Mononuclear cell (primary cell): ENCODE data around the gene ENSA. TPM values are rescaled to one million over a fixed set of nuclear protein-coding genes. Genes with fewer than 3 reads are reported as not detected.
"Not testable (repeated sequence)": the region's sequence is repeated elsewhere in the genome, so short reads cannot be mapped to it uniquely, and the experiment has no call there.

Experiments
- H3K27me3 ChIP-seq: 2 replicates; pipeline ENCODE4 v1.6.0; 2011; ENCODE audit warnings: low read length, control low read depth; ENCODE audit not compliant: insufficient read depth
- H3K4me1 ChIP-seq: 2 replicates; pipeline ENCODE4 v1.5.1; 2011; ENCODE audit warnings: mild to moderate bottlenecking, low read length, control low read depth; ENCODE audit not compliant: insufficient read depth
- H3K4me3 ChIP-seq: 2 replicates; pipeline ENCODE4 v1.5.1; 2011; ENCODE audit warnings: mild to moderate bottlenecking, low read length, moderate library complexity
- H3K9me3 ChIP-seq: 2 replicates; pipeline ENCODE4 v1.5.1; 2011; ENCODE audit warnings: low read depth, mild to moderate bottlenecking, control low read depth, low read length
- total RNA-seq: library from RNA; depleted of rRNA; stranded (reverse); fragments of >200 nt; gene quantifications from one replicate; pipeline ENCODE4 v1.2.3, GENCODE V29; 2012

Gene ENSA
- total RNA-seq, 1 donor, result 147 TPM

- Histone ChIP-seq H3K9me3 (no peaks in the 10 kb centered on the region), H3K4me1 (peaks cover 67% of the 10 kb centered on the region), H3K4me3 (no peak overlapping the region), H3K27me3 (no peaks in the 10 kb centered on the region)
Observed at GRCh38 chr1:150609732-150610131, 19.7 kb downstream of the ENSA start.

GRCh38 chr1:150606463-150607142, 22.8 kb downstream of the ENSA start:
- Histone ChIP-seq H3K27me3 (no peaks in the 10 kb centered on the region), H3K4me3 (no peak overlapping the region), H3K9me3 (no peaks in the 10 kb centered on the region), H3K4me1 (peaks cover 42% of the 10 kb centered on the region)

GRCh38 chr1:150605451-150605731, 24.0 kb downstream of the ENSA start:
- not testable (repeated sequence) for H3K9me3 ChIP-seq, H3K4me3 ChIP-seq, H3K27me3 ChIP-seq
- H3K4me1 ChIP-seq, result peaks cover 30% of the 10 kb centered on the region

- peaks cover 18% of the 10 kb centered on the region for H3K4me1 ChIP-seq
- H3K27me3 ChIP-seq, result no peaks in the 10 kb centered on the region
- H3K4me3 ChIP-seq, result no peak overlapping the region
- no peaks in the 10 kb centered on the region for H3K9me3 ChIP-seq
Observed at GRCh38 chr1:150604226-150604588, 25.2 kb downstream of the ENSA start.

GRCh38 chr1:150603711-150604110, 25.7 kb downstream of the ENSA start:
- Histone ChIP-seq H3K9me3 (no peaks in the 10 kb centered on the region), H3K4me1 (peaks cover 16% of the 10 kb centered on the region), H3K27me3 (no peaks in the 10 kb centered on the region), H3K4me3 (no peak overlapping the region)

GRCh38 chr1:150602372-150602771, 27.0 kb downstream of the ENSA start:
- not testable (repeated sequence) for H3K4me3 ChIP-seq, H3K9me3 ChIP-seq, H3K27me3 ChIP-seq
- H3K4me1 ChIP-seq, result peaks cover 13% of the 10 kb centered on the region

GRCh38 chr1:150601540-150601939, 27.9 kb downstream of the ENSA start:
- peaks cover 13% of the 10 kb centered on the region for H3K4me1 ChIP-seq
- H3K9me3 ChIP-seq, result no peaks in the 10 kb centered on the region
- H3K27me3 ChIP-seq, result no peaks in the 10 kb centered on the region
- H3K4me3 ChIP-seq, result no peak overlapping the region

- not testable (repeated sequence) for H3K9me3 ChIP-seq, H3K27me3 ChIP-seq, H3K4me3 ChIP-seq
Observed at GRCh38 chr1:150598346-150598745, 31.1 kb downstream of the ENSA start.

GRCh38 chr1:150596976-150597375, 32.4 kb downstream of the ENSA start:
- H3K9me3 ChIP-seq, result no peaks in the 10 kb centered on the region
- peaks cover 16% of the 10 kb centered on the region for H3K4me1 ChIP-seq
- H3K4me3 ChIP-seq, result no peak overlapping the region
- H3K27me3 ChIP-seq, result no peaks in the 10 kb centered on the region

More at GRCh38 chr1:150598346-150598745, 31.1 kb downstream of the ENSA start:
- H3K4me1 ChIP-seq, result not testable (repeated sequence)

- Histone ChIP-seq H3K9me3 (no peaks in the 10 kb centered on the region), H3K27me3 (no peaks in the 10 kb centered on the region), H3K4me1 (peaks cover 18% of the 10 kb centered on the region), H3K4me3 (no peak overlapping the region)
Observed at GRCh38 chr1:150596095-150596892, 33.1 kb downstream of the ENSA start.

- H3K27me3 ChIP-seq, result no peaks in the 10 kb centered on the region
- H3K4me1 ChIP-seq, result peaks cover 26% of the 10 kb centered on the region
- H3K4me3 ChIP-seq, result no peak overlapping the region
- no peaks in the 10 kb centered on the region for H3K9me3 ChIP-seq
Observed at GRCh38 chr1:150582371-150582770, 47.0 kb downstream of the ENSA start.

GRCh38 chr1:150581962-150582361, 47.5 kb downstream of the ENSA start:
- not testable (repeated sequence) for H3K9me3 ChIP-seq

GRCh38 chr1:150581437-150581836, 48.0 kb downstream of the ENSA start:
- not testable (repeated sequence) for H3K27me3 ChIP-seq, H3K4me3 ChIP-seq, H3K9me3 ChIP-seq
- H3K4me1 ChIP-seq, result peaks cover 26% of the 10 kb centered on the region

More at GRCh38 chr1:150581962-150582361, 47.5 kb downstream of the ENSA start:
- not testable (repeated sequence) for H3K27me3 ChIP-seq, H3K4me3 ChIP-seq
- peaks cover 26% of the 10 kb centered on the region for H3K4me1 ChIP-seq

- not testable (repeated sequence) for H3K9me3 ChIP-seq, H3K27me3 ChIP-seq, H3K4me3 ChIP-seq
- peaks cover 28% of the 10 kb centered on the region for H3K4me1 ChIP-seq
Observed at GRCh38 chr1:150580966-150581365, 48.4 kb downstream of the ENSA start.

GRCh38 chr1:150579945-150580642, 49.3 kb downstream of the ENSA start:
- Histone ChIP-seq H3K4me3 (peak overlapping the region; percentile 87), H3K4me1 (peaks cover 36% of the 10 kb centered on the region), H3K9me3 (no peaks in the 10 kb centered on the region), H3K27me3 (no peaks in the 10 kb centered on the region)
